Caco-2 (cell line): ENCODE data around the gene COL5A2. TPM values are rescaled to one million over a fixed set of nuclear protein-coding genes. Genes with fewer than 3 reads are reported as not detected.
A peak's percentile ranks its signal among the peaks of the same experiment; 100 is the strongest.

Source experiments
- BruUV-seq: library from RNA; stranded (reverse); fragments of 400-500 nt; replicated peaks from 2 replicates; lab custom pipeline; 2021; lab: Mats Ljungman, UMichigan
- CTCF ChIA-PET: fragments of 300-600 bp; sonication (Branson Sonifier 250); formaldehyde crosslinking; loops from one replicate; lab custom pipeline; 2022; ENCODE audit warnings: antibody characterized with exemption; lab: Charles Lee
- POLR2A ChIA-PET: fragments of 300-600 bp; sonication (Branson Sonifier 250); formaldehyde crosslinking; loops from one replicate; lab custom pipeline; 2022; ENCODE audit warnings: antibody characterized with exemption; lab: Charles Lee
- DNase-seq, 2 experiments: peaks; one replicate each; pipeline versions ENCODE4 v3.0.0 to v3.0.0-alpha.2; 2020 to 2022
- H3K27me3 ChIP-seq: replicated peaks from 2 replicates; pipeline ENCODE4 v1.6.0; 2011; ENCODE audit warnings: low read length; ENCODE audit not compliant: control insufficient read depth, insufficient read depth
- H3K36me3 ChIP-seq: 2 replicates; pipeline ENCODE4 v1.5.1; 2011; ENCODE audit warnings: low read length; ENCODE audit not compliant: control insufficient read depth, insufficient read depth
- H3K4me1 ChIP-seq: fragments of 250-450 bp; sonication (Bioruptor Pico); 2 replicates; pipeline ENCODE4 v1.5.1; 2020; ENCODE audit warnings: mild to moderate bottlenecking
- H3K4me3 ChIP-seq: 2 replicates; pipeline ENCODE4 v1.5.1; 2011; ENCODE audit warnings: low read depth, mild to moderate bottlenecking, control low read depth, low read length
- H3K9me3 ChIP-seq: fragments of 250-450 bp; sonication (Bioruptor Pico); 2 replicates; pipeline ENCODE4 v1.5.1; 2020; ENCODE audit warnings: mild to moderate bottlenecking, moderate library complexity
- H3K27ac Mint-ChIP-seq: one replicate; pipeline ENCODE4 v1.8.0; 2022; ENCODE audit warnings: mixed read lengths; ENCODE audit not compliant: unreplicated experiment
- H3K27me3 Mint-ChIP-seq: one replicate; pipeline ENCODE4 v1.8.0; 2022; ENCODE audit warnings: mixed read lengths; ENCODE audit not compliant: insufficient read depth, unreplicated experiment
- H3K36me3 Mint-ChIP-seq: one replicate; pipeline ENCODE4 v1.8.0; 2022; ENCODE audit warnings: mild to moderate bottlenecking, mixed read lengths; ENCODE audit not compliant: insufficient read depth, unreplicated experiment
- H3K4me1 Mint-ChIP-seq: one replicate; pipeline ENCODE4 v1.8.0; 2022; ENCODE audit warnings: low read depth, mixed read lengths; ENCODE audit not compliant: unreplicated experiment
- H3K4me3 Mint-ChIP-seq: one replicate; pipeline ENCODE4 v1.8.0; 2022; ENCODE audit warnings: mild to moderate bottlenecking, moderate library complexity, mixed read lengths; ENCODE audit not compliant: unreplicated experiment
- H3K9me3 Mint-ChIP-seq: one replicate; pipeline ENCODE4 v1.8.0; 2022; ENCODE audit warnings: mixed read lengths; ENCODE audit not compliant: unreplicated experiment
- CTCF ChIP-seq, 2 experiments: fragments of 200-600 bp in 1 of 2; IDR thresholded peaks; 1 replicate in 1 of 2; 2 replicates in 1 of 2; pipeline versions ENCODE4 v1.5.1 to v1.8.0; 2011 to 2022; ENCODE audit warnings: antibody characterized with exemption in 1 of 2, control low read depth in 1 of 2, inconsistent platforms in 1 of 2, low read depth in 1 of 2, low read length in 1 of 2, mild to moderate bottlenecking in 1 of 2, moderate library complexity in 1 of 2; ENCODE audit not compliant: insufficient read depth in 1 of 2, severe bottlenecking in 1 of 2, unreplicated experiment in 1 of 2
- intact Hi-C: fragments of 100-400 bp; cut with micrococcal nuclease; formaldehyde crosslinking; loops from one replicate; pipeline ENCODE4 v1.10.0; 2022; ENCODE audit not compliant: unreplicated experiment
- total RNA-seq: library from RNA; stranded (reverse); gene quantifications from 2 replicates; pipeline ENCODE4 v1.2.3, GENCODE V29; 2022

Gene COL5A2
- total RNA-seq, 1 experiment from 2014 or later: 244 TPM

- H3K4me3 ChIP-seq: no peak overlapping the region
- no peak overlapping the region for H3K4me3 Mint-ChIP-seq
- H3K27ac Mint-ChIP-seq: no peak overlapping the region
- no TSS peak for BruUV-seq
- peaks cover 19% of the 10 kb centered on the region; the same call in 1 of the 2 replicates for H3K4me1 ChIP-seq
- ChIA-PET POLR2A (no interaction called here), CTCF (no interaction called here)
- intact Hi-C loops: no loop called here
- no peaks in the 10 kb centered on the region for H3K27me3 Mint-ChIP-seq
- H3K9me3 ChIP-seq: no peaks in the 10 kb centered on the region
- H3K36me3 ChIP-seq: no peaks in the 10 kb centered on the region
- H3K27me3 ChIP-seq: no peaks in the 10 kb centered on the region; the same call in 1 of the 2 replicates
- TF ChIP-seq CTCF (IDR thresholded peaks at IDR 0.05; ENCODE audit: insufficient read depth in 1 of 2, low read depth in 1 of 2, low read length in 1 of 2, severe bottlenecking in 1 of 2, unreplicated experiment in 1 of 2): peak in 1 of 2 experiments; percentile 27
- H3K4me1 Mint-ChIP-seq: peaks cover 18% of the 10 kb centered on the region
- DNase-seq: peak in 1 of 2 experiments; percentile 32
- no peaks in the 10 kb centered on the region for H3K9me3 Mint-ChIP-seq
- H3K36me3 Mint-ChIP-seq: peaks cover 9% of the 10 kb centered on the region
Observed at GRCh38 chr2:189109921-189110397, 69.6 kb downstream of the COL5A2 start.

DNA sequence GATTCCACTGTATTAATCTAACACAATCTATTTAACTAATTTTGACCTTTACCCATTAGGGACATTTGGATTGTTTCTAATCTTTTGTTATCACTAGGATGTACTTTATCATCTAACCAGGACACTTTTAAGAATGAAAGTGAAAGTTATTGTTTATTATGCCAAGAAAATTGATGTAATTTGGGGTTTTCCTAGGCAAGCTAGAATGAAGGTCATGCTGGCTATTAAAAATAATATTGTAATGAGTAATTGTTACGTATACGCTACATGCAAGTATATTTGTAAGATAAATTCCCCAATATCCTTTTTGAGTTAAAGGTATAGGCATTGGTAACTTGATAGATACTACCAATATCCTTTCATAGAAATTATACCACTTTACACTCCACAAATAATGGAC, 74.6 kb downstream of the COL5A2 start:
- DNase-seq: no peak
- ChIA-PET POLR2A (no interaction called here), CTCF (no interaction called here)
- Mint-ChIP-seq H3K27me3 (no peaks in the 10 kb centered on the region), H3K27ac (no peak overlapping the region), H3K4me1 (peaks cover 4% of the 10 kb centered on the region), H3K36me3 (peaks cover 6% of the 10 kb centered on the region), H3K9me3 (no peaks in the 10 kb centered on the region), H3K4me3 (no peak overlapping the region)
- Histone ChIP-seq H3K36me3 (no peaks in the 10 kb centered on the region), H3K27me3 (no peaks in the 10 kb centered on the region; the same call in 1 of the 2 replicates), H3K4me1 (peaks cover 4% of the 10 kb centered on the region; the same call in 1 of the 2 replicates), H3K4me3 (no peak overlapping the region), H3K9me3 (no peaks in the 10 kb centered on the region)
- intact Hi-C loops: no loop called here
- no peak for TF ChIP-seq CTCF (IDR thresholded peaks at IDR 0.05; ENCODE audit: insufficient read depth in 1 of 2, low read depth in 1 of 2, low read length in 1 of 2, severe bottlenecking in 1 of 2, unreplicated experiment in 1 of 2)
- BruUV-seq: no TSS peak

DNA sequence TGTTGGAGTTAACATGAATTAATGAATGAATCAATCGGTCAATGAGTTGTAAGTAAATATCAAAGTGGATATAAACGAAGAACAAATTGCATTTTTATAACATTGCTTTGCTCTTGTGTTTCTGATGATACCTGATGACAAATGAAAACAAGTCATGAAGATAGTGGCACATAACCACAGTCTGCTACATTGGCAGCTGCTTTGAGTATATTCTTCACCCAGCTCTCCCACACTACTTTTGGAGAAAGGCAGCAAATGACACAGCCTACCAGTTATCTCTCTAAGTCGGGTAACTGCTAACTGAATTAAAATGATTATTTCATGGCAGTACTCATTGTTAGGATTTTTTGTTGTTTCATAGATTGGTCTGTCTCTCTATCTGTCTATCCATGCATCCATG, 76.8 kb downstream of the COL5A2 start:
- no peaks in the 10 kb centered on the region for H3K36me3 ChIP-seq
- intact Hi-C loops: no loop called here
- no peaks in the 10 kb centered on the region for H3K27me3 ChIP-seq
- H3K27me3 Mint-ChIP-seq: no peaks in the 10 kb centered on the region
- no peak overlapping the region for H3K4me3 ChIP-seq
- no peak overlapping the region for H3K4me3 Mint-ChIP-seq
- H3K9me3 Mint-ChIP-seq: no peaks in the 10 kb centered on the region
- H3K4me1 ChIP-seq: peaks cover under 1% of the 10 kb centered on the region; the same call in 1 of the 2 replicates
- H3K27ac Mint-ChIP-seq: no peak overlapping the region
- no peaks in the 10 kb centered on the region for H3K9me3 ChIP-seq
- no peak for TF ChIP-seq CTCF (IDR thresholded peaks at IDR 0.05; ENCODE audit: insufficient read depth in 1 of 2, low read depth in 1 of 2, low read length in 1 of 2, severe bottlenecking in 1 of 2, unreplicated experiment in 1 of 2)
- DNase-seq: no peak
- ChIA-PET POLR2A (no interaction called here), CTCF (no interaction called here)
- no TSS peak for BruUV-seq
- no peaks in the 10 kb centered on the region for H3K36me3 Mint-ChIP-seq
- no peaks in the 10 kb centered on the region for H3K4me1 Mint-ChIP-seq
